Measurements from ENCODE around the gene TTF2.

- TF ChIP-seq CTCF (IDR thresholded peaks at IDR 0.05): no peak
- no peak for TF ChIP-seq POLR2A (IDR thresholded peaks at IDR 0.05)
- TF ChIP-seq EP300 (IDR thresholded peaks at IDR 0.05): no peak
Measured at GRCh38 chr1:117011334-117011733, 48.8 kb upstream of the TTF2 start.
